Stimulated activated CD4-positive, alpha-beta T cell treated with anti-CD3 and anti-CD28 coated beads, TNF-alpha, amount 100 ng/mL, for 24 hours (primary cell): Measurements from ENCODE around the gene FBXL7.

Experiments used
- DNase-seq, 3 experiments: peaks; one replicate each; pipeline ENCODE4 v3.0.0-alpha.2; 2020; ENCODE audit warnings: low read depth in 3 of 3

FBXL7 gene

GRCh38 chr5:15612915-15613635 is 113.1 kb downstream of the FBXL7 start:
- DNase-seq: no peak

DNA sequence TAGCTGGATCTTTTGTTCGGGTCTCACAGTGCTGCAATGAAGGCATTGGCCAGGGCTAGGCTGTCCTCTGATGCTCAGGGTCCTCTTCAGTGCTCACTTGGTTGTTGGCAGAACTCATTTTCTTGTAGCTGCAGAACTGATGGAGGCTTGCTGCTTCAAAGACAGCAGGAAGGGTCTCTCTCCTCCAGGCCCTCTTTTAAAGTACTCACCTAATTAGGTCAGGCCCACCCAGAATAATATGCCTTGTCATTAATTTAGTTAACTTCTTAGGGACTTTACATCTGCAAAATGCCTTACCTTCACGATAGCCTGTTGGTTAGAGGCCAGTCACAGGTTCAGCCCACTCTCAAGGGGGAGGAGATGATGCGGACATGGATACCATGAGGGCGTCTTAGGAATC is 114.7 kb downstream of the FBXL7 start:
- no peak for DNase-seq

- no peak for DNase-seq
Observed at GRCh38 chr5:15615859-15616258, 115.9 kb downstream of the FBXL7 start.

DNA sequence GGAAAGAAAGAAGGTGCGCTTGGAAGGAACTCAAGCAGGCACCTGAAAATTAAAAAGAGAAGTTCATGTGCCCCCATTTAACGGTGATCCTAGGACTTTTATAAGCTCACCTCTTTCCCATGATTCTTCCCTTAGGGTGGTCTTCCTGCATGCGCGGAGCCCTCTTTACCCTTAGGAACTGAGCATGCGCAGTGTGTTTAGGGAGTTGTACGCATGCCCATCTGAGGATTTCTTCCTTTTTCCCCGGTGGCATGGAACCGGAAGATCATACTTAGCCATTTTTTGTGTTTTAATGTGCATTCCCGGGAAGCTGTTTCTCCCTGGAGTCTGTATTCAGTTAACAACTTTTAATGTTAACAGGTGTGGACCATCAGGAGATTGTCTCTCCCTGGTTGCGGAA is 119.0 kb downstream of the FBXL7 start:
- no peak for DNase-seq

DNA sequence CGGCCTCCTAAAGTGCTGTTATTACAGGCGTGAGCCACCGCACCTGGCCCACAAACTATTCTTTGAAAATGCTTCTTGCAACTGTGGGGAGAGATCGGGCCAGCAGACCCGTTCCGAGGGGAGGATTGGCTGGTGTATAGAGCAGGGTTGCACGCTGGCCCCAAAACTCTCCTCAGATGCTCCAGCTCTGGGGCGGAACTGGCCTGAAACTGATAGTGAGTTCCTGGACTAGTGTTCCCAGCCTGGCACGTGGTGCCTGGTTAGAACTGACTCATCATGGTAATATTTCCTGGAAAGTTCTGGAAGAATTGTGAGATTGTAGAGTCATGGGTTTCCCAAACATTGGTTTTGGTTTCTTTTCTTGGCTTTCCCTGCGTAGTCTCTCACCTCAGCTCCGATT is 120.5 kb downstream of the FBXL7 start:
- no peak for DNase-seq

GRCh38 chr5:15621094-15621493 is 121.1 kb downstream of the FBXL7 start:
- no peak for DNase-seq

GRCh38 chr5:15623794-15624193 is 123.8 kb downstream of the FBXL7 start:
- no peak for DNase-seq

DNA sequence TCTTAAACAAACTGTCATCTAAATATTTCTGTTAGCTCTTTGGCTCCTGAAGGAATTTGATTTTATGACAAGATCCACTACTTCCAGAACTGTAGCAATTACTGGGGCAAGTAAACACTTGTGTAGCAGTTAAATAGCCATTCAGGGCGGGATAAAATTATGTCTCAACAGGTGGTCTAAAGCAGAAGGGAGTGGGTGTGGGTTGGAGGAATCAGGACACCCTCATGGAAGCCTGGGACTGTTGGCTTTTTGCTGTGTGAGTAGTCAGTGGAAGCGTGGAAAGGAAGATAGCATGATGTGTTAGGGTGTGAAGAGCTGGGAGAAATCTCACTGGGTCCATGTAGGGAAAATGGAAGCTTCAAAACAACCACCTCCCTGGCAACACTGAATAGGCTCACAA is 127.1 kb downstream of the FBXL7 start:
- DNase-seq: no peak

GRCh38 chr5:15627647-15628046 is 127.7 kb downstream of the FBXL7 start:
- no peak for DNase-seq

DNA sequence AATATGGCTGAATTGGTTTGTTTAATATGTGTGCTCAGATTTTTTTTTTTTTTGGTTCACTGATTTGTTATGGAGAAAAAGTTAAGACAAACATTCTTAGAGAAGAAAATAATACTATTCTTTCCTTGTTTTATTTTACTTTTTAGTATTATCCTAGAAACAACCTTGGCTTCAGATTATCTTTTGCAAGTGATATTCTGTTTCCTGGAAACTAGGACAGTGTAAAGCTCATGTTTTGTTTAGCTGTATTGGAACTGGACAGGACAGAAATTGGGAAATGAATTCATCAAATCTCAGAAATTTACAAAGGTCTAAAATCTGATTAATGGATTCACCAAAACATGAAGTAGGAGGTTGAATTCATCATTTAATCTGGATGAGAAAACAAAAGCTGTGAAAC is 130.5 kb downstream of the FBXL7 start:
- DNase-seq: no peak

DNA sequence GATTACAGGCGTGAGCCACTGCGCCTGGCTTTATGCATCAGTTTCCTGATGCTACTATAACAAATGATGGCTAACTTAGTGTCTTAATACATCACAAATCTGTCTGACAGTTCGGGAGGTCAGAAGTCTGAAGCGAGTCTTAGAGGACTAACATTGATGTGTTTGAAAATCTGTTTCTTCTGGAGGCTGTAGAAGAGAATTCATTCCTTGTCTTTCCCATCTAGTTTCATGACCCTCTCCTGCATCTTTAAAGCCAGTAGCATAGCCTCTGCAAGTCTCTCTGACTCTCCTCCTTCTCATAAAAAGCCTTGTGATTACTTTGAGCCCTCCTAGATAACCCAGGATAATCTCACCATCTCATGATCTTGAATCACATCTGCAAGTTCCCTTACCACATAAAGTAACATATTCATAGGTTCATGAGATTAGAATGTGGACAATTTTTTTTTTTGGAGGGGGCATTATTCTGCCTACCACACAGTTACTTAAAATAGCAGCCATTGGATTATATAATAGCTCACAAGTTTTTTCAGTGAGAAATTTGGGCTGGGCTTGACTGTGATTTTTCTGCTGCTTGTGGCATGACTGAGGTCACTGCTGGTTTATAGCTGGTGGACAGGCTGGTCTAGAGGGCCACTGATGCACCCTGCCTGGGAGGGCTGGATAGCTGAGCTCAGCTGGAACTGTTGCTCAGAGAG is 134.8 kb downstream of the FBXL7 start:
- DNase-seq: no peak

DNA sequence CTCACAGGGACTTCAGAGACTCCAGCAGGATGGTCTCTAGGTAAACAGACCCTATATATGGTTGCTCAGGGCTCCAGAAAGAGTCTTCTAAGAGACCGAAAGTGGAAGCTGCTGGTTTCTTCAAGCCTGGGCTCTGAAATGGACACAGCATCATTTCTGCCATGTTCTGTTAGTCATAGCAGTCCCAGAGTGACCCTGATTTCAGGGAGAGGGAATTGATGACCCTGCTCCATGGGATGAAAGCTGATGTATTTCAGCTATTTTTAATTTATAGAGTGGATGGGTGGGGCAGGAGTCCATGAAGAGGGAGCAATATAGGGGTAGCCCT is 135.3 kb downstream of the FBXL7 start:
- no peak for DNase-seq

DNA sequence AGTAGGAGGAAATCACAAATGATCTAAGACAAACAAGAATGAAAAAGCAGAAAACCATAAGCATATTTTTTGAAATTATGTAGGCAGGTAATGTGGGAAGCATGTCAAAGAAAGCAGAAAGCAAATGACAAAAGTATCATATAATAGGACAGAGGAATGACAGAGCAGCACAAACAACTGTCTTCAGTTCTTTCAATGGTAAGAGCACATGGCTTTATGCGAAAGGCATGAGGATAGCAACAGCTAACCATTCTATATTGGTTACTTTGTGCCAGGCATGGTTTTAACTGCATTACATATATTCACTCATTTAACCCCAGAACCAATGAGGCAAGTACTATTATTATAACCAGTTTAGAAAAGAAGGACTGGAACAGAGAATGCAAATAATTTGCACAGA is 137.4 kb downstream of the FBXL7 start:
- DNase-seq: no peak

GRCh38 chr5:15637886-15638285 is 137.9 kb downstream of the FBXL7 start:
- no peak for DNase-seq

DNA sequence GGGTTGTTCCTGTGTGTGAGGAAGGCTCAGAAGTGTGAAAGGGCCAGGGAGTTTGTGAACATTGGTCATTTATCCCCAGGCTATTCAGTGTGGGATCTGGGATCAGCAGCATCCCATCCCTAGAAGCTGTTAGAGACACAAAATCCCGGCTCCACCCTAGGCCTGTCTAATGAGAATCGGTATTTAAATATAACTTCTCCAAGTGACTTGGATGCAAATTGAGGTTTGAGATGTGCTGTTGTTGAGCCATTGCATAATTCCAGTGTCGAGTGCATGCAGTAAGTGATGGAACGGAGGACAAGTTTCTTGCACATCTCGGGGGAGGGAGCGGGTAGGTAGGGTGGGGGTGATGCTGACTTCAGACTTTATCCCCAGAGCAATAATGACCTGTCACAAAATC is 138.3 kb downstream of the FBXL7 start:
- DNase-seq: no peak

- DNase-seq: no peak
Observed at GRCh38 chr5:15639288-15639687, 139.3 kb downstream of the FBXL7 start.

DNA sequence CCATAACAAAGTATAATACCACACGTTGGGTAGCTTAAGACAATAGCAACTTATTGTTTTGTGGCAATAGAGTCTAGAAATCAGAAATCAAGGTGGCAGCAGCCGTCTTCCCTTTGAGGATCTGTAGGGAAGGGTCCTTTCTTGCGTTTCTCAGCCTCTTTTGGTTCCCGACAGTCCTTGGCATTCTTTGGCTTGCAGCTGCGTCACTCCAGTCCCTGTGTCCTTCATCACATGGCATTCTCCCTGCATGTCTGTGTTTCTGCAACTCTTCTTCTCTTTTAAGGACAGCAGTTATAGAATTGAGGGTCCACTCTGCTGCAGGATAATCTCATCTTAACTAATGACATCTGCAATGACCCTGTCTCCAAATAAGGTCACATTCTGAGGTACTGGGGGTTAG is 140.1 kb downstream of the FBXL7 start:
- DNase-seq: no peak

DNA sequence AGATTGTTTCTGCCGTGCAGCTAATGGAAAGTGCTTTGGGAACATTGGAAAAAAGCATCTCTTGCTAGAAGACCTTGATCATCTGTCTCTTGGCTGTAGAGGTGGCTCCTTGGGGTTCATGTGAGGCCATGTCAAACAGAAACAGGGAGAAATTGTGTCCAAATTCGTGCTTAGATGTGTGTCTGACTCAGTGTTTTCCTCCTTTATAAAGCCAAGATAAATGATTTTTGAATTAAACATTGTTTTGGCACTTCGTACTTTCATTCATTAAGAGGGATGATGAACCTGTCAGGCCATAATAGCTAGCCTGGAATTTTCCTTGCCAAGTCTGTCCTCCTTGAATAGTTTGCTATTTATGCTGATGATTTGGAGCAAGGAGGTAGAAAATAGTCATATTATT is 143.8 kb downstream of the FBXL7 start:
- no peak for DNase-seq

GRCh38 chr5:15645381-15646160 is 145.6 kb downstream of the FBXL7 start:
- DNase-seq: no peak

GRCh38 chr5:15646371-15646770 is 146.4 kb downstream of the FBXL7 start:
- DNase-seq: no peak

- no peak for DNase-seq
Observed at GRCh38 chr5:15647251-15647650, 147.3 kb downstream of the FBXL7 start.

- no peak for DNase-seq
Observed at GRCh38 chr5:15650266-15650665, 150.3 kb downstream of the FBXL7 start.

DNA sequence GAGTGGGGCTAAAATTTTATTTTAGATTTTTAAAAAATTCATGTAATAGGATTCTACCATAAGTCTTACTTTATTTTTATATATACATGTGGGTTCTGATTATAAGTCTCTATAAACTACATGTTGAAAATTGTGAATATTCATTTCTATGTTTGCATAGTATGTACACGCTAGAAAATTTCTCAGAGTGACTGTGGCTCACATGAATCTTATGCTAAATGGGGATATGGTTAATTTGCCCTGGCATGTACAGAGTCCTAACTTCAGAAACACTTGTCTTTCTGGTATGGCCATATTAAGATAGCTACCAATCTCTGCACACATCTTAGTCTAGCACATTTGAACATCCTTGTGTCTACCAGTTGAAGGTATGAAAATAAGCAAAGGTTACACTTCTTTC is 154.8 kb downstream of the FBXL7 start:
- DNase-seq: no peak
